ENCODE measurements around the gene PTPRF. TPM values are rescaled to one million over a fixed set of nuclear protein-coding genes. Genes with fewer than 3 reads are reported as not detected.

PTPRF gene
- total and polyA plus RNA-seq, 4 donors: 41.2 to 241 (median 85.6) TPM

DNA sequence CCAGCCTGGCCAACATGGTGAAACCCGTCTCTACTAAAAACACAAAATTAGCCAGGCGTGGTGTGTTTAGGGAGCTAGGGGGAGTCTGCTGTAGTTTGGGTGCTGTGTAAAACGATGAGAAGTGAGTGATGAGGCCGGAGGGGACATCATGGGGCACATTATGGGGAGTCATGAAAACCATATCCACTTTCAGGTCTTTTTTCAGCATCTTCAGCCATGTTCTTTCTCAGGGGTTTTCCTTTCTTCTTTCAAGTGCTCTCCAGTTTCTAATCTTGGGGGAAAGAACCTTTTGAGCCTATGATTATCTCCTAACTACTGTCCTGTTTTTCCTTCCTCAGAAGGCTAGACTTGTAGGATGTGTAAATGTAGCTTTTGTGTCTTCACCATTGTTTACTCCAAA is 133.7 kb downstream of the PTPRF start:
- WGBS: 90% methylated on average over 4 of the region's 4 CpGs
- Histone ChIP-seq H3K4me1 (ENCODE audit: control insufficient read depth in 4 of 4, insufficient read depth in 4 of 4, low read length in 3 of 4) (no peaks in the 10 kb centered on the region), H3K27ac (ENCODE audit: low read depth in 1 of 2, low read length in 2 of 2) (no peak overlapping the region), H3K9ac (ENCODE audit: low read depth in 1 of 2, low read length in 2 of 2) (no peak overlapping the region), H3K27me3 (ENCODE audit: control insufficient read depth in 4 of 4, insufficient read depth in 4 of 4, low read length in 3 of 4) (no peaks in the 10 kb centered on the region), H3K9me3 (ENCODE audit: control insufficient read depth in 4 of 4, low read length in 3 of 4) (no peaks in the 10 kb centered on the region), H3K4me3 (ENCODE audit: low read depth in 1 of 3, low read length in 3 of 3) (no peak overlapping the region), H3K36me3 (ENCODE audit: control insufficient read depth in 4 of 4, insufficient read depth in 3 of 4, low read depth in 1 of 4, low read length in 3 of 4) (peaks cover 46 to 96% (median 87%) of the 10 kb centered on the region in 4 donors)
- TF ChIP-seq SP1 (IDR thresholded peaks at IDR 0.05) (no peak), HNF4A (conservative IDR thresholded peaks at IDR 0.05) (no peak), YY1 (IDR thresholded peaks at IDR 0.05) (no peak), JUND (IDR thresholded peaks at IDR 0.05) (no peak), GABPA (IDR thresholded peaks at IDR 0.05 in 1 of 2, conservative IDR thresholded peaks at IDR 0.05 in 1 of 2) (no peak), RAD21 (IDR thresholded peaks at IDR 0.05) (no peak), FOXA2 (IDR thresholded peaks at IDR 0.05) (no peak), RXRA (IDR thresholded peaks at IDR 0.05) (no peak), NR2F2 (IDR thresholded peaks at IDR 0.05) (no peak), EGR1 (IDR thresholded peaks at IDR 0.05; ENCODE audit: low read depth in 2 of 2) (no peak)
- TF ChIP-seq, protein P1, sequence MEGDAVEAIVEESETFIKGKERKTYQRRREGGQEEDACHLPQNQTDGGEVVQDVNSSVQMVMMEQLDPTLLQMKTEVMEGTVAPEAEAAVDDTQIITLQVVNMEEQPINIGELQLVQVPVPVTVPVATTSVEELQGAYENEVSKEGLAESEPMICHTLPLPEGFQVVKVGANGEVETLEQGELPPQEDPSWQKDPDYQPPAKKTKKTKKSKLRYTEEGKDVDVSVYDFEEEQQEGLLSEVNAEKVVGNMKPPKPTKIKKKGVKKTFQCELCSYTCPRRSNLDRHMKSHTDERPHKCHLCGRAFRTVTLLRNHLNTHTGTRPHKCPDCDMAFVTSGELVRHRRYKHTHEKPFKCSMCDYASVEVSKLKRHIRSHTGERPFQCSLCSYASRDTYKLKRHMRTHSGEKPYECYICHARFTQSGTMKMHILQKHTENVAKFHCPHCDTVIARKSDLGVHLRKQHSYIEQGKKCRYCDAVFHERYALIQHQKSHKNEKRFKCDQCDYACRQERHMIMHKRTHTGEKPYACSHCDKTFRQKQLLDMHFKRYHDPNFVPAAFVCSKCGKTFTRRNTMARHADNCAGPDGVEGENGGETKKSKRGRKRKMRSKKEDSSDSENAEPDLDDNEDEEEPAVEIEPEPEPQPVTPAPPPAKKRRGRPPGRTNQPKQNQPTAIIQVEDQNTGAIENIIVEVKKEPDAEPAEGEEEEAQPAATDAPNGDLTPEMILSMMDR (IDR thresholded peaks at IDR 0.05; ENCODE audit: low read depth, low read length, missing input control): no peak
- TF ChIP-seq, protein P2, sequence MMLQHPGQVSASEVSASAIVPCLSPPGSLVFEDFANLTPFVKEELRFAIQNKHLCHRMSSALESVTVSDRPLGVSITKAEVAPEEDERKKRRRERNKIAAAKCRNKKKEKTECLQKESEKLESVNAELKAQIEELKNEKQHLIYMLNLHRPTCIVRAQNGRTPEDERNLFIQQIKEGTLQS (IDR thresholded peaks at IDR 0.05): no peak
- TF ChIP-seq, protein P3, sequence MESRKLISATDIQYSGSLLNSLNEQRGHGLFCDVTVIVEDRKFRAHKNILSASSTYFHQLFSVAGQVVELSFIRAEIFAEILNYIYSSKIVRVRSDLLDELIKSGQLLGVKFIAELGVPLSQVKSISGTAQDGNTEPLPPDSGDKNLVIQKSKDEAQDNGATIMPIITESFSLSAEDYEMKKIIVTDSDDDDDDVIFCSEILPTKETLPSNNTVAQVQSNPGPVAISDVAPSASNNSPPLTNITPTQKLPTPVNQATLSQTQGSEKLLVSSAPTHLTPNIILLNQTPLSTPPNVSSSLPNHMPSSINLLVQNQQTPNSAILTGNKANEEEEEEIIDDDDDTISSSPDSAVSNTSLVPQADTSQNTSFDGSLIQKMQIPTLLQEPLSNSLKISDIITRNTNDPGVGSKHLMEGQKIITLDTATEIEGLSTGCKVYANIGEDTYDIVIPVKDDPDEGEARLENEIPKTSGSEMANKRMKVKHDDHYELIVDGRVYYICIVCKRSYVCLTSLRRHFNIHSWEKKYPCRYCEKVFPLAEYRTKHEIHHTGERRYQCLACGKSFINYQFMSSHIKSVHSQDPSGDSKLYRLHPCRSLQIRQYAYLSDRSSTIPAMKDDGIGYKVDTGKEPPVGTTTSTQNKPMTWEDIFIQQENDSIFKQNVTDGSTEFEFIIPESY (IDR thresholded peaks at IDR 0.05): no peak
- TF ChIP-seq, protein P4, sequence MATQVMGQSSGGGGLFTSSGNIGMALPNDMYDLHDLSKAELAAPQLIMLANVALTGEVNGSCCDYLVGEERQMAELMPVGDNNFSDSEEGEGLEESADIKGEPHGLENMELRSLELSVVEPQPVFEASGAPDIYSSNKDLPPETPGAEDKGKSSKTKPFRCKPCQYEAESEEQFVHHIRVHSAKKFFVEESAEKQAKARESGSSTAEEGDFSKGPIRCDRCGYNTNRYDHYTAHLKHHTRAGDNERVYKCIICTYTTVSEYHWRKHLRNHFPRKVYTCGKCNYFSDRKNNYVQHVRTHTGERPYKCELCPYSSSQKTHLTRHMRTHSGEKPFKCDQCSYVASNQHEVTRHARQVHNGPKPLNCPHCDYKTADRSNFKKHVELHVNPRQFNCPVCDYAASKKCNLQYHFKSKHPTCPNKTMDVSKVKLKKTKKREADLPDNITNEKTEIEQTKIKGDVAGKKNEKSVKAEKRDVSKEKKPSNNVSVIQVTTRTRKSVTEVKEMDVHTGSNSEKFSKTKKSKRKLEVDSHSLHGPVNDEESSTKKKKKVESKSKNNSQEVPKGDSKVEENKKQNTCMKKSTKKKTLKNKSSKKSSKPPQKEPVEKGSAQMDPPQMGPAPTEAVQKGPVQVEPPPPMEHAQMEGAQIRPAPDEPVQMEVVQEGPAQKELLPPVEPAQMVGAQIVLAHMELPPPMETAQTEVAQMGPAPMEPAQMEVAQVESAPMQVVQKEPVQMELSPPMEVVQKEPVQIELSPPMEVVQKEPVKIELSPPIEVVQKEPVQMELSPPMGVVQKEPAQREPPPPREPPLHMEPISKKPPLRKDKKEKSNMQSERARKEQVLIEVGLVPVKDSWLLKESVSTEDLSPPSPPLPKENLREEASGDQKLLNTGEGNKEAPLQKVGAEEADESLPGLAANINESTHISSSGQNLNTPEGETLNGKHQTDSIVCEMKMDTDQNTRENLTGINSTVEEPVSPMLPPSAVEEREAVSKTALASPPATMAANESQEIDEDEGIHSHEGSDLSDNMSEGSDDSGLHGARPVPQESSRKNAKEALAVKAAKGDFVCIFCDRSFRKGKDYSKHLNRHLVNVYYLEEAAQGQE (IDR thresholded peaks at IDR 0.05): no peak
- no peak for DNase-seq (ENCODE audit: low spot score)

DNA sequence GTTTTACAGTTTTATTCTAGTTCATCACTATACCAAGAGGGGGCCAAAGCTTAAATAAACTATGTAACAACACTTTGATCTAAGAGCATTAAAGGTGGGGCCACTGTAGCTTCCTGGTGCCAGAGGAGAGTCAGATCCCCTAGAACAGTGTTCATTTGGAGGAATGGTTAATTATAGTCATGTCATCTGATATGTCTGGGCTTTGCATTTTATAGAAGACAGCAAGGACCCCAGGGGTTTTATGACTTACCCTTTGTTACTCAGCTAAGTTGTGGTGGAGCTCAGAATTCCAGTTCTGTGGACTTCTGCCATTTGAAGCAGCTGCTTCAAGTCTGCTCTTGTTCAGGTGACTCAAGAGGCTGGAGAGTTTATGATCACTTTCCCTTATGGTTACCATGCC is 135.9 kb downstream of the PTPRF start:
- Histone ChIP-seq H3K4me3 (ENCODE audit: low read depth in 1 of 3, low read length in 3 of 3) (no peak overlapping the region), H3K4me1 (ENCODE audit: control insufficient read depth in 4 of 4, insufficient read depth in 4 of 4, low read length in 3 of 4) (peaks cover 0 to 8% (median 3%) of the 10 kb centered on the region in 4 donors), H3K9me3 (ENCODE audit: control insufficient read depth in 4 of 4, low read length in 3 of 4) (no peaks in the 10 kb centered on the region), H3K27ac (ENCODE audit: low read depth in 1 of 2, low read length in 2 of 2) (no peak overlapping the region), H3K36me3 (ENCODE audit: control insufficient read depth in 4 of 4, insufficient read depth in 3 of 4, low read depth in 1 of 4, low read length in 3 of 4) (peaks cover 40 to 94% (median 80%) of the 10 kb centered on the region in 4 donors), H3K27me3 (ENCODE audit: control insufficient read depth in 4 of 4, insufficient read depth in 4 of 4, low read length in 3 of 4) (no peaks in the 10 kb centered on the region), H3K9ac (ENCODE audit: low read depth in 1 of 2, low read length in 2 of 2) (no peak overlapping the region)
- DNase-seq (ENCODE audit: low spot score): no peak
- TF ChIP-seq, protein P2 (IDR thresholded peaks at IDR 0.05): no peak
- TF ChIP-seq, protein P4 (IDR thresholded peaks at IDR 0.05): no peak
- no peak for TF ChIP-seq JUND (IDR thresholded peaks at IDR 0.05)
- no peak for TF ChIP-seq NR2F2 (IDR thresholded peaks at IDR 0.05)
- TF ChIP-seq, protein P1 (IDR thresholded peaks at IDR 0.05; ENCODE audit: low read depth, low read length, missing input control): no peak
- no peak for TF ChIP-seq FOXA2 (IDR thresholded peaks at IDR 0.05)
- no peak for TF ChIP-seq EGR1 (IDR thresholded peaks at IDR 0.05; ENCODE audit: low read depth in 2 of 2)
- TF ChIP-seq TAF1 (conservative IDR thresholded peaks at IDR 0.05): no peak
- no peak for TF ChIP-seq SP1 (IDR thresholded peaks at IDR 0.05)
- TF ChIP-seq YY1 (IDR thresholded peaks at IDR 0.05): no peak
- no peak for TF ChIP-seq HNF4G (IDR thresholded peaks at IDR 0.05)
